Measurements from ENCODE around the gene PTPN7.

DNA sequence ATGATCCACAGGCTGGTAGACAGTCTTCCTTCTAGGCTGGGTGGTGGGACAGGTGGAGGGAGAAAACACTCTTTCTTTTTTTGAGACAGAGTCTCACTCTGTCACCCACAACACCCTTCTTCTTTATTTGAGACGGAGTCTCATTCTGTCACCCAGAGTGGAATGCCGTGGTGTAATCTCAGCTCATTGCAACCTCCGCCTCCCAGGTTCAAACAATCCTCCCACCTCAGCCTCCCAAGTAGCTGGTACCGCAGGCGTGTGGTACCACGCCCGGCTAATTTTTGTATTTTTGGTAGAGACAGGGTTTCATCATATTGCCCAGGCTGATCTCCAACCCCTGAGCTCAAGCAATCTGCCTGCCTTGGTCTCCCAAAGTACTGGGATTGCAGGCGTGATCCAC, 34.8 kb downstream of the PTPN7 start:
- no peak for TF ChIP-seq POLR2A (IDR thresholded peaks at IDR 0.05)
- TF ChIP-seq, protein P1, sequence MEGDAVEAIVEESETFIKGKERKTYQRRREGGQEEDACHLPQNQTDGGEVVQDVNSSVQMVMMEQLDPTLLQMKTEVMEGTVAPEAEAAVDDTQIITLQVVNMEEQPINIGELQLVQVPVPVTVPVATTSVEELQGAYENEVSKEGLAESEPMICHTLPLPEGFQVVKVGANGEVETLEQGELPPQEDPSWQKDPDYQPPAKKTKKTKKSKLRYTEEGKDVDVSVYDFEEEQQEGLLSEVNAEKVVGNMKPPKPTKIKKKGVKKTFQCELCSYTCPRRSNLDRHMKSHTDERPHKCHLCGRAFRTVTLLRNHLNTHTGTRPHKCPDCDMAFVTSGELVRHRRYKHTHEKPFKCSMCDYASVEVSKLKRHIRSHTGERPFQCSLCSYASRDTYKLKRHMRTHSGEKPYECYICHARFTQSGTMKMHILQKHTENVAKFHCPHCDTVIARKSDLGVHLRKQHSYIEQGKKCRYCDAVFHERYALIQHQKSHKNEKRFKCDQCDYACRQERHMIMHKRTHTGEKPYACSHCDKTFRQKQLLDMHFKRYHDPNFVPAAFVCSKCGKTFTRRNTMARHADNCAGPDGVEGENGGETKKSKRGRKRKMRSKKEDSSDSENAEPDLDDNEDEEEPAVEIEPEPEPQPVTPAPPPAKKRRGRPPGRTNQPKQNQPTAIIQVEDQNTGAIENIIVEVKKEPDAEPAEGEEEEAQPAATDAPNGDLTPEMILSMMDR (IDR thresholded peaks at IDR 0.05) = no peak

All from Peyer's patch (tissue), 4 donors.